ENCODE results near the gene KDM8.

KDM8 gene

DNA sequence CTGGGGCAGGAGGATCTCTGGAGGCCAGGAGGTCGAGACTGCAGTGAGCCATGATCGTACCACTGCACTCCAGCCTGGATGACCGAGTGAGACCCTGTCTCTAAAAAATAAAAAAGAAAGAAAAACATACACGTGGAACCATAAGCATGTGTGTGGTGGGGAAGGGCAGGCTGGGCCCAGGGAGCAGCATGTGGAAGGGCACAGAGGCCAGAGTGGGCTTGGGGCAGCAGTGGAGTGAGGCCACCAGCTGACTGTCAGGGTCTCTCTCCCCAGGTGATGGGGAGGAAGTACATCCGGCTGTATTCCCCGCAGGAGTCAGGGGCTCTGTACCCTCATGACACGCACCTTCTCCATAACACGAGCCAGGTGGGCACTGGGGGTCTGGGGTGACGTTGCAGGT, 16.8 kb downstream of the KDM8 start:
- TF ChIP-seq, protein P1, sequence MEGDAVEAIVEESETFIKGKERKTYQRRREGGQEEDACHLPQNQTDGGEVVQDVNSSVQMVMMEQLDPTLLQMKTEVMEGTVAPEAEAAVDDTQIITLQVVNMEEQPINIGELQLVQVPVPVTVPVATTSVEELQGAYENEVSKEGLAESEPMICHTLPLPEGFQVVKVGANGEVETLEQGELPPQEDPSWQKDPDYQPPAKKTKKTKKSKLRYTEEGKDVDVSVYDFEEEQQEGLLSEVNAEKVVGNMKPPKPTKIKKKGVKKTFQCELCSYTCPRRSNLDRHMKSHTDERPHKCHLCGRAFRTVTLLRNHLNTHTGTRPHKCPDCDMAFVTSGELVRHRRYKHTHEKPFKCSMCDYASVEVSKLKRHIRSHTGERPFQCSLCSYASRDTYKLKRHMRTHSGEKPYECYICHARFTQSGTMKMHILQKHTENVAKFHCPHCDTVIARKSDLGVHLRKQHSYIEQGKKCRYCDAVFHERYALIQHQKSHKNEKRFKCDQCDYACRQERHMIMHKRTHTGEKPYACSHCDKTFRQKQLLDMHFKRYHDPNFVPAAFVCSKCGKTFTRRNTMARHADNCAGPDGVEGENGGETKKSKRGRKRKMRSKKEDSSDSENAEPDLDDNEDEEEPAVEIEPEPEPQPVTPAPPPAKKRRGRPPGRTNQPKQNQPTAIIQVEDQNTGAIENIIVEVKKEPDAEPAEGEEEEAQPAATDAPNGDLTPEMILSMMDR (IDR thresholded peaks at IDR 0.05), result no peak

DNA sequence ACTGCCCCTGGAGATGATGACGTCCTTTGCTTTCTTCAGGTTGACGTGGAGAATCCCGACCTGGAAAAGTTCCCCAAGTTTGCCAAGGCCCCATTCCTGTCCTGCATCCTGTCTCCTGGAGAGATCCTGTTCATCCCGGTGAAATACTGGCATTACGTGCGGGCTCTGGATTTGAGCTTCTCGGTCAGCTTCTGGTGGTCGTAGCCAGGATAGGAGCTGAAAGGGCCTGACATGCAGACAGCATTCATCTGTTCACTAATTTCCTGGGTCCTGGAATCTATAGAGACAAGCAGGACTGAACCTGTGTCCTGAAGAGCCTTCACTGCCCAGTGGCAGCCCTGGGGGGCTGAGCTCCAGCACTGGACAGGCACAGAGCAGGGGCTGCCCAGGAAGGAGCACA, 17.2 kb downstream of the KDM8 start:
- TF ChIP-seq, protein P1 (IDR thresholded peaks at IDR 0.05), result no peak

DNA sequence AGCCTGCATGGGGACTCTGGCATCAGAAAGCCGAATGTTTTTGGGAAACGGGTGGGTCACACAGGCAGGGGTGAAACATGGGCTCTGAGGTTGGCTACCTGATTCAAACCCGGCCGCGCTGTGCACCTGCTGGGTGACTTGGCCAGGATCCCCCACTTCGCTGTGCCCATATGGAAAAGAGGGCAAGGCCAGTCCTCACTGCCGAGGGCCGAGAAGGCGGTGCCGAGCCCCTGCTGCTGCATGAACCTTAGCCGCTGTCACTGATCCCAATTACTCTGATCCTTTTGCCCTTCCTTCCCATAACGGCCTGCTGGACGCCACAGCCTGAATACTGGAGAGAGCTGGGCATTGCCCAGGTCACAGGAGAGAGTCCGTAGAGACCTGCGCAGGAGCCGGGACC, 17.7 kb downstream of the KDM8 start:
- TF ChIP-seq, protein P1 (IDR thresholded peaks at IDR 0.05), result no peak

DNA sequence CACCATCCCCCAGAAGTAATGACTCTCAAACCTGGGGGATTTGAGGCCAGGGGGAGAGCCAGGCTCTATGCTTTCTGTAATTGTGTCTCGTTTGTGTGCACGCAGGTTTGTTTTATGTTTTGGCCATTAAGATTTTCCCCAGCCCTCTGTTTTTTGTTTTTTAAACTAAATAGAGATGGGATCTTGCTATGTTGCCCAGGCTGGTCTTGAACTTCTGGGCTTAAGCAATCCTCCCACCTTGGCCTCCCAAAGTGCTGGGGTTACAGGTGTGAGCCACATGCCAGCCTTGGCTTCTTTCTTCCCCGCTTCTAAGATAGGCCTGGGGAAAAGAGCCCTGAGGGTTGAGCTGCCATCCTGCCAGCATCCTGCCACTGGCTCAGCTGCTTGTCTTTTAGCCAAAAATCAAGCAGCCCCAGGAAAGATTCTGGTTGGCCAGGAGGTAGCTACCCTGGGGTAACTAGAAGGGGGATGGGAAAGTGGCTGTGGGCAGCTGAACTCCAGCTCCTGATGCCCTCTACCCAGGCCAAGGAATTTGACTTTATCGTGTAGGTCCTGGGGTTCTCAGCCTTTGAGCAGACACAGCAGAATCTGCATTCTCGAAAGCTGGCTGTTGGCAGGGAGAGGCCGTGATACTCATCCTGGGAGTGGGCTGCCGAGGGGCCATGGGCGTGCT, 18.4 kb downstream of the KDM8 start:
- TF ChIP-seq, protein P1 (IDR thresholded peaks at IDR 0.05), result no peak

DNA sequence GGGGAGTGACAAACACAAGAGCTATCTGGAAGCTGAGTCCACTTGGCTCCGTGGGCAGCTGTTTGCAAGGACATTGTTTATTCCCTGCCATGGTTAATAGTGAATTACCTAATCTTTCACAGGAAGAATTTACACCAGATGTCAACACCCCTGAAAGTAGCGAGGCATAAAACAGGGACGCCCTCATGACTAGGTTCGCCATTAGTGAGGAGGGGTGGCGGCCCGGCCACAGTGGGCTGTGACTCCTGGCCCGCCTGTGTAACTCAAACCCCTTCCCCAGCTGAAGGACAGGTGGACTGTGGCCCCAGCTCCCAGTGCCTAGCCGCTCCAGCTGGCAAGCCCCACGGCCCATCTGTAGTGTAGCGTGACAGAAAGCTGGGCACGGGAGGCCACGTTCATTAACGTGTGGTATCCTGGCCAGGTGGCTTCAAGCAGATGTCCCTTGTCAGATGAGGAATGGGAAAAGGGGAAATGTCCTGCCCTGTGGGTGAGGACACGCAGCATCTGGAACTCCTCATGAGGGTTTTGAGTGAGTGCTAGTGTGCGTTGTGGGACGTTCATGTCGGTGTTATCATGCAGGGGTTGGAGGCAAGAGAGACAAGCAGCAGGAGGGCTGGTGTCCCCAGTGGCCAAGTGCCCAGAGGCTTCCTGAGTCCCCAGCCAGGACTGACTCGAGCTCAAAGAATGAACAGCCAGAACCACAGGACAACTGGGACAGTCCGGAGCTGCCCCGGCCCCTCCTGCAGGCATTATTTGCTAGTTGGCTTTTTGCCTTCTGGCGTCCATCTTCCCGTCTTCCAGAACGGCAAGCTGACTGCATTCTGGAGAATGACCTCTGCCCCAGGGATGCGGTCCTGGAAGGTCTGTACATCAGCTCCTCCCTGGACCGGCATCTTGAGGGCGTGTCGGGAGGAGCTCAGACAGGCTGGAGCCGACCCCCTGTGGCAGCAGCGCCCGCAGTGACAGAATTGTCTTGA, 19.2 kb downstream of the KDM8 start:
- TF ChIP-seq, protein P1 (IDR thresholded peaks at IDR 0.05), result no peak

DNA sequence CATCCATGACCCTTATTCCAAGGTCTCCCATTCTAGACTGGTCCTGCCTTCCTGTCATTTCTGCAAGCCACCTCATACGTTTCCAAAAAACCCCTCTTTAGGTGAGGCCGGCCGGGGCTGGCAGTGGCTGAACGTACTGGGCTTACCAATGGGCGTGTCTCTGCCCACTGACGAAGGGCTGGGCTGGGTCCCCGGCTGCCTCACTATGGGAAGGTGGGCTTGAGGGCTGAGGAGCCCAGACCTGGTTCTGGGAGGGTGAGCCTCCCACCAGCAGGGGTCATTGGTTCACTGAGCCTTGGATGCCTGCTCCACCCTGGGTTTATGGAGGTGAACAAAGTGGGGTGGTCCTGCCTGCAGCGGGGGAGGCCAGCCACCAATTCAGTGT, 19.9 kb downstream of the KDM8 start:
- TF ChIP-seq, protein P1 (IDR thresholded peaks at IDR 0.05), result peak; percentile 13; the same call in 1 of the 2 replicates

DNA sequence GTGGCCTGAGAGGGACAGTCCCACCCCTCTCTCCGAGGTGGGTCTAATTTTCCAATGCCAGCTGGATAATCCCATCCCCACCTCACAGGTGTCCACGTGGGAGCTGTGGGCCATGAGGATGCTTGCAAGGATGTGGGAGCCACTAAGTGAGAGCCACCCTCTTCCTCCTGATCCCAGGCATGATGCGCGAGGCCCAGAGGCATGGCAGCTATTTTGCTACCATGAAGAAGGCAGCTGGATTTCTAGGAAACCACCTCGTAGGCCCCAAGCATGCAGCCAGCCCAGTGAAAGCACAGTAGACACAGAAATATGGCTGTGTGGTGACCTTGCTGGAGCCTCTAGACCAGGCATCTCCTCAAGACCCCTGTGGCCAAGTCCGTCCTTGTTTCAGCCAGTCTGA, 20.4 kb downstream of the KDM8 start:
- TF ChIP-seq, protein P1 (IDR thresholded peaks at IDR 0.05), result no peak
